Measurements from ENCODE around the gene ERC1.

ERC1 gene

DNA sequence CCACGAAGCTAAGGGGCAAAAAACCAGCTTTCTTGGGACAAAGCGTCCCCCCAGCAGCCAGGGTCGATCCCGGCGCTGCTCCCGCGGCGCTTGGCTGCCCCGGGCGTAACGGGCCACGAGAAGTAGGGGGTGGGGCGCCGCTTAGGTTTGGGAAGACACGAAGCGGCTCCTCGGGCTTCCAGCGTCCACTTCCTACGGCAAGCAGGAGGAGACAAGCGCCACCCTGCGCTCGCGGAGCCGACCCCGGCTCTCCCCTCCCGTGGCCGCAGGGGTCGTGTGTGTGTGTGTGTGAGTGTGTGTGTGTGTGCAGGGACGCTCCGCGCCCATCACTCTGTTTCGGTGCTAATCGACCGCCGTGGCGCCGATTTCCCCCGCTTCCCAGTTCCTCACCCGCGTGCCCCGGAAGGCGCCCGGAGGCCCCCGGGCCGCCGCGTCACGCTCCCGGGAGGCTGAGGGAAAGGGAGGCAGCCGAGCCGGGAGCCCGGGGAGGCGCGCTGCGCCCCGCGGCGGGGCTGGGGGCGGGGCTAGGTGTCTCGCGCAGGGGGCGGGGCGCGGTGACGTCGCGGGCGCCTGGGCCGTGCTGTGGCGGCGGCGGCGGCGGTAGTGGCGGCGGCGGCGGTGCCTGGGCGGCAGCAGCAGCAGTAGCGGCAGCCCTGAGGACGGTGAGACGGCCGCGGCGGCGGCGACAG lies at the start of gene ERC1 (continued):
- TF ChIP-seq, protein P1, sequence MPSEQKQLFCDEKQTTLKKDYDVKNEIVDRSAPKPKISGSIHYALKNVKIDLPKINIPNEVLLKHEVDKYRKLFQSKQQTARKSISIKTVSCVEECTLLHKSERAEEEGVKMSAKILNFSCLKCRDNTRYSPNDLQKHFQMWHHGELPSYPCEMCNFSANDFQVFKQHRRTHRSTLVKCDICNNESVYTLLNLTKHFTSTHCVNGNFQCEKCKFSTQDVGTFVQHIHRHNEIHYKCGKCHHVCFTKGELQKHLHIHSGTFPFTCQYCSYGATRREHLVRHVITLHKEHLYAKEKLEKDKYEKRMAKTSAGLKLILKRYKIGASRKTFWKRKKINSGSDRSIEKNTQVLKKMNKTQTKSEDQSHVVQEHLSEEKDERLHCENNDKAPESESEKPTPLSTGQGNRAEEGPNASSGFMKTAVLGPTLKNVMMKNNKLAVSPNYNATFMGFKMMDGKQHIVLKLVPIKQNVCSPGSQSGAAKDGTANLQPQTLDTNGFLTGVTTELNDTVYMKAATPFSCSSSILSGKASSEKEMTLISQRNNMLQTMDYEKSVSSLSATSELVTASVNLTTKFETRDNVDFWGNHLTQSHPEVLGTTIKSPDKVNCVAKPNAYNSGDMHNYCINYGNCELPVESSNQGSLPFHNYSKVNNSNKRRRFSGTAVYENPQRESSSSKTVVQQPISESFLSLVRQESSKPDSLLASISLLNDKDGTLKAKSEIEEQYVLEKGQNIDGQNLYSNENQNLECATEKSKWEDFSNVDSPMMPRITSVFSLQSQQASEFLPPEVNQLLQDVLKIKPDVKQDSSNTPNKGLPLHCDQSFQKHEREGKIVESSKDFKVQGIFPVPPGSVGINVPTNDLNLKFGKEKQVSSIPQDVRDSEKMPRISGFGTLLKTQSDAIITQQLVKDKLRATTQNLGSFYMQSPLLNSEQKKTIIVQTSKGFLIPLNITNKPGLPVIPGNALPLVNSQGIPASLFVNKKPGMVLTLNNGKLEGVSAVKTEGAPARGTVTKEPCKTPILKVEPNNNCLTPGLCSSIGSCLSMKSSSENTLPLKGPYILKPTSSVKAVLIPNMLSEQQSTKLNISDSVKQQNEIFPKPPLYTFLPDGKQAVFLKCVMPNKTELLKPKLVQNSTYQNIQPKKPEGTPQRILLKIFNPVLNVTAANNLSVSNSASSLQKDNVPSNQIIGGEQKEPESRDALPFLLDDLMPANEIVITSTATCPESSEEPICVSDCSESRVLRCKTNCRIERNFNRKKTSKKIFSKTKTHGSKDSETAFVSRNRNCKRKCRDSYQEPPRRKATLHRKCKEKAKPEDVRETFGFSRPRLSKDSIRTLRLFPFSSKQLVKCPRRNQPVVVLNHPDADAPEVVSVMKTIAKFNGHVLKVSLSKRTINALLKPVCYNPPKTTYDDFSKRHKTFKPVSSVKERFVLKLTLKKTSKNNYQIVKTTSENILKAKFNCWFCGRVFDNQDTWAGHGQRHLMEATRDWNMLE (tag by site-specific recombination; conservative IDR thresholded peaks at IDR 0.05; ENCODE audit: low read depth): 0 out of 2 replicates have a peak, but pooled peaks have one; percentile 18
- TF ChIP-seq, protein P2, sequence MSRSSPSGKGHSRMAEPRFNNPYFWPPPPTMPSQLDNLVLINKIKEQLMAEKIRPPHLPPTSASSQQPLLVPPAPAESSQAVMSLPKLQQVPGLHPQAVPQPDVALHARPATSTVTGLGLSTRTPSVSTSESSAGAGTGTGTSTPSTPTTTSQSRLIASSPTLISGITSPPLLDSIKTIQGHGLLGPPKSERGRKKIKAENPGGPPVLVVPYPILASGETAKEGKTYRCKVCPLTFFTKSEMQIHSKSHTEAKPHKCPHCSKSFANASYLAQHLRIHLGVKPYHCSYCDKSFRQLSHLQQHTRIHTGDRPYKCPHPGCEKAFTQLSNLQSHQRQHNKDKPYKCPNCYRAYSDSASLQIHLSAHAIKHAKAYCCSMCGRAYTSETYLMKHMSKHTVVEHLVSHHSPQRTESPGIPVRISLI (tag by site-specific recombination; IDR thresholded peaks at IDR 0.05): no peak
- TF ChIP-seq ZNF658 (tag by site-specific recombination; IDR thresholded peaks at IDR 0.05) (peak; percentile 84), KLF1 (tag by site-specific recombination; IDR thresholded peaks at IDR 0.05) (peak; percentile 51), ZSCAN23 (tag by site-specific recombination; IDR thresholded peaks at IDR 0.05) (peak; percentile 85; the same call in 1 of the 2 replicates), ZNF626 (tag by site-specific recombination; IDR thresholded peaks at IDR 0.05) (no peak), ZNF677 (tag by site-specific recombination; IDR thresholded peaks at IDR 0.05) (no peak), ZNF529 (tag by site-specific recombination; IDR thresholded peaks at IDR 0.05; ENCODE audit: insufficient replicate concordance) (no peak), ZNF777 (tag by site-specific recombination; IDR thresholded peaks at IDR 0.05; ENCODE audit: borderline replicate concordance) (peak; percentile 31; the same call in 1 of the 2 replicates), WT1 (tag by site-specific recombination; IDR thresholded peaks at IDR 0.05) (peak; percentile 83), ZNF843 (tag by site-specific recombination; IDR thresholded peaks at IDR 0.05) (peak; percentile 89), ZNF302 (tag by site-specific recombination; IDR thresholded peaks at IDR 0.05; ENCODE audit: low read depth) (no peak), ZNF239 (tag by site-specific recombination; IDR thresholded peaks at IDR 0.05) (peak; percentile 87), TRIM28 (IDR thresholded peaks at IDR 0.05; ENCODE audit: borderline replicate concordance, low read length) (no peak), ZNF830 (tag by site-specific recombination; IDR thresholded peaks at IDR 0.05; ENCODE audit: low read depth) (no peak), YY1 (tag by site-specific recombination; IDR thresholded peaks at IDR 0.05) (peak; percentile 72; the same call in 1 of the 2 replicates), SCRT1 (tag by site-specific recombination; IDR thresholded peaks at IDR 0.05; ENCODE audit: borderline replicate concordance) (no peak), ZNF473 (tag by site-specific recombination; IDR thresholded peaks at IDR 0.05) (no peak), HOXC10 (CRISPR knock-in tag; IDR thresholded peaks at IDR 0.05) (no peak), MYNN (tag by site-specific recombination; IDR thresholded peaks at IDR 0.05; ENCODE audit: borderline replicate concordance) (peak; percentile 46; the same call in 1 of the 2 replicates), BCL11B (tag by site-specific recombination; IDR thresholded peaks at IDR 0.05; ENCODE audit: low read depth) (peak; percentile 91; the same call in 1 of the 2 replicates), ZFHX2 (tag by site-specific recombination; conservative IDR thresholded peaks at IDR 0.05) (peak; percentile 57)
- TF ChIP-seq, protein P3, sequence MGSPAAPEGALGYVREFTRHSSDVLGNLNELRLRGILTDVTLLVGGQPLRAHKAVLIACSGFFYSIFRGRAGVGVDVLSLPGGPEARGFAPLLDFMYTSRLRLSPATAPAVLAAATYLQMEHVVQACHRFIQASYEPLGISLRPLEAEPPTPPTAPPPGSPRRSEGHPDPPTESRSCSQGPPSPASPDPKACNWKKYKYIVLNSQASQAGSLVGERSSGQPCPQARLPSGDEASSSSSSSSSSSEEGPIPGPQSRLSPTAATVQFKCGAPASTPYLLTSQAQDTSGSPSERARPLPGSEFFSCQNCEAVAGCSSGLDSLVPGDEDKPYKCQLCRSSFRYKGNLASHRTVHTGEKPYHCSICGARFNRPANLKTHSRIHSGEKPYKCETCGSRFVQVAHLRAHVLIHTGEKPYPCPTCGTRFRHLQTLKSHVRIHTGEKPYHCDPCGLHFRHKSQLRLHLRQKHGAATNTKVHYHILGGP (tag by site-specific recombination; IDR thresholded peaks at IDR 0.05): no peak
- TF ChIP-seq, protein P4, sequence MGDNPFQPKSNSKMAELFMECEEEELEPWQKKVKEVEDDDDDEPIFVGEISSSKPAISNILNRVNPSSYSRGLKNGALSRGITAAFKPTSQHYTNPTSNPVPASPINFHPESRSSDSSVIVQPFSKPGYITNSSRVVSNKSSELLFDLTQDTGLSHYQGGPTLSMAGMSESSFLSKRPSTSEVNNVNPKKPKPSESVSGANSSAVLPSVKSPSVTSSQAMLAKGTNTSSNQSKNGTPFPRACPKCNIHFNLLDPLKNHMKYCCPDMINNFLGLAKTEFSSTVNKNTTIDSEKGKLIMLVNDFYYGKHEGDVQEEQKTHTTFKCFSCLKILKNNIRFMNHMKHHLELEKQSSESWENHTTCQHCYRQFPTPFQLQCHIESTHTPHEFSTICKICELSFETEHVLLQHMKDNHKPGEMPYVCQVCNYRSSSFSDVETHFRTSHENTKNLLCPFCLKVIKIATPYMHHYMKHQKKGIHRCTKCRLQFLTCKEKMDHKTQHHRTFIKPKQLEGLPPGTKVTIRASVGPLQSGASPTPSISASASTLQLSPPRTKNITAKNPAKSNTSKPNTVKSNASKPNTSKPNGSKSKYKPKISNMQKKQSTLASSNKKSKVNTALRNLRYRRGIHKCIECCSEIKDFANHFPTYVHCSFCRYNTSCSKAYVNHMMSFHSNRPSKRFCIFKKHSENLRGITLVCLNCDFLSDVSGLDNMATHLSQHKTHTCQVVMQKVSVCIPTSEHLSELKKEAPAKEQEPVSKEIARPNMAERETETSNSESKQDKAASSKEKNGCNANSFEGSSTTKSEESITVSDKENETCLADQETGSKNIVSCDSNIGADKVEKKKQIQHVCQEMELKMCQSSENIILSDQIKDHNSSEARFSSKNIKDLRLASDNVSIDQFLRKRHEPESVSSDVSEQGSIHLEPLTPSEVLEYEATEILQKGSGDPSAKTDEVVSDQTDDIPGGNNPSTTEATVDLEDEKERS (tag by site-specific recombination; IDR thresholded peaks at IDR 0.05): peak; percentile 89
- TF ChIP-seq, protein P5, sequence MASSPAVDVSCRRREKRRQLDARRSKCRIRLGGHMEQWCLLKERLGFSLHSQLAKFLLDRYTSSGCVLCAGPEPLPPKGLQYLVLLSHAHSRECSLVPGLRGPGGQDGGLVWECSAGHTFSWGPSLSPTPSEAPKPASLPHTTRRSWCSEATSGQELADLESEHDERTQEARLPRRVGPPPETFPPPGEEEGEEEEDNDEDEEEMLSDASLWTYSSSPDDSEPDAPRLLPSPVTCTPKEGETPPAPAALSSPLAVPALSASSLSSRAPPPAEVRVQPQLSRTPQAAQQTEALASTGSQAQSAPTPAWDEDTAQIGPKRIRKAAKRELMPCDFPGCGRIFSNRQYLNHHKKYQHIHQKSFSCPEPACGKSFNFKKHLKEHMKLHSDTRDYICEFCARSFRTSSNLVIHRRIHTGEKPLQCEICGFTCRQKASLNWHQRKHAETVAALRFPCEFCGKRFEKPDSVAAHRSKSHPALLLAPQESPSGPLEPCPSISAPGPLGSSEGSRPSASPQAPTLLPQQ (tag by site-specific recombination; IDR thresholded peaks at IDR 0.05): peak; percentile 91
- TF ChIP-seq, protein P6, sequence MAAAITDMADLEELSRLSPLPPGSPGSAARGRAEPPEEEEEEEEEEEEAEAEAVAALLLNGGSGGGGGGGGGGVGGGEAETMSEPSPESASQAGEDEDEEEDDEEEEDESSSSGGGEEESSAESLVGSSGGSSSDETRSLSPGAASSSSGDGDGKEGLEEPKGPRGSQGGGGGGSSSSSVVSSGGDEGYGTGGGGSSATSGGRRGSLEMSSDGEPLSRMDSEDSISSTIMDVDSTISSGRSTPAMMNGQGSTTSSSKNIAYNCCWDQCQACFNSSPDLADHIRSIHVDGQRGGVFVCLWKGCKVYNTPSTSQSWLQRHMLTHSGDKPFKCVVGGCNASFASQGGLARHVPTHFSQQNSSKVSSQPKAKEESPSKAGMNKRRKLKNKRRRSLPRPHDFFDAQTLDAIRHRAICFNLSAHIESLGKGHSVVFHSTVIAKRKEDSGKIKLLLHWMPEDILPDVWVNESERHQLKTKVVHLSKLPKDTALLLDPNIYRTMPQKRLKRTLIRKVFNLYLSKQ (tag by site-specific recombination; IDR thresholded peaks at IDR 0.05; ENCODE audit: borderline replicate concordance): no peak
